Right atrium auricular region (tissue), 2 donors: ENCODE results near the gene EPN2. TPM values are rescaled to one million over a fixed set of nuclear protein-coding genes. Genes with fewer than 3 reads are reported as not detected.

Experiments
- DNase-seq: peaks from one replicate; pipeline ENCODE4 v3.0.0-alpha.2; 2019; ENCODE audit warnings: low spot score
- H3K27ac ChIP-seq, 2 donors: fragments of 200-600 bp; sonication (generic); 1 replicate in 1 of 2; 2 replicates in 1 of 2; pipeline ENCODE4 v1.5.1; 2016 to 2019
- H3K27me3 ChIP-seq, 2 donors: fragments of 200-600 bp; sonication (generic); one replicate each; pipeline versions ENCODE4 v1.5.1 to v1.6.0; 2017 to 2019
- H3K36me3 ChIP-seq: fragments of 200-600 bp; sonication (generic); one replicate; pipeline ENCODE4 v1.5.1; 2016
- H3K4me1 ChIP-seq, 2 donors: fragments of 200-600 bp; sonication (generic); one replicate each; pipeline versions ENCODE4 v1.5.1 to v1.6.0; 2017 to 2019
- H3K4me3 ChIP-seq, 2 donors: fragments of 200-600 bp; sonication (generic); 1 replicate in 1 of 2; 2 replicates in 1 of 2; pipeline ENCODE4 v1.5.1; 2017 to 2019; ENCODE audit warnings: mild to moderate bottlenecking in 1 of 2, moderate library complexity in 1 of 2
- H3K9me3 ChIP-seq, 2 donors: fragments of 200-600 bp; sonication (generic); one replicate each; pipeline ENCODE4 v1.5.1; 2019
- total RNA-seq, 2 donors: library from RNA; depleted of rRNA; stranded (reverse); fragments of >200 nt; gene quantifications; one replicate each; pipeline ENCODE4 v1.1.0, GENCODE V29; 2016
- TF ChIP-seq, protein P1 (sequence below), 2 donors: fragments of 200-600 bp; sonication (generic); IDR thresholded peaks; one replicate each; pipeline ENCODE4 v1.5.1; 2019; ENCODE audit warnings: antibody characterized with exemption in 2 of 2

Gene EPN2
- total RNA-seq, 2 donors from 2014 or later, result 68.0 to 73.1 TPM

DNA sequence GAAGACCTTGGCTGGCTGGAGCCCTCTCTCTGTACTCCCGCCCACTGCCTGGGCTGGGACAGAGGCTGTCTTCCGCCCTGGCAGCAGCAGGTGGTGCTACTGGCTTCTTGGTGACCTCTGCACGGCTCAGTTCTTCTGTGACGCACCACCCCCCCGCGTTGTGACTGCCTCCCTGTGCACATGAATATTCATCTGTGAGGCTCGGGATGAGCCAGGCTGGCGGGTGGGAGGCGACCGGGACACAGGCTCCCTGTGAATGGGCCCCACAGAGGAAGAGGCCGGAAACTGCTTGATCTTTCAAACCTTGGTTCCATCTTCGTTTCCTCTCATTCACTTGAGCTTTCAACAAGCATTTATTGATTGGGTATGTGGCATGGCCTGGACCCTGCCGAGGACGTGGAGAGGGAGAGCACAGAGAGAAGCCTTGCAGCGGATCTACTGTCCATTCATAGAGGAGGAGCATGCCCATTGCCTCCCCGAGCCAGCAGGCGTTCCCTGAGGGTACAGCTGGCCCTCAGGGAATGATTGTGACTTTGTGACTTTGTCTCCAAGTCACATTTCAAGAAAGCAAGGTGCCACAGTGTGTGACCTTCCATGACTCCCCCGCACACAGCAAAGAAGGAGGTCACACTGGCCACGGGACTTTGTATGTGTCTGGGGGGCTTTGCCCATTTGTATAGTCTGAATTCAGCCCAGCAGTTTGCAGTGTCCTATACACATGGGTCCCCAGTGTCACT lies 80.4 kb downstream of the EPN2 start:
- Histone ChIP-seq H3K27ac (peak overlapping the region; percentile 61 to 79), H3K9me3 (no peaks in the 10 kb centered on the region), H3K4me1 (peaks cover 0 to 54% of the 10 kb centered on the region in 2 donors), H3K36me3 (peaks cover 28% of the 10 kb centered on the region), H3K4me3 (no peak overlapping the region), H3K27me3 (no peaks in the 10 kb centered on the region)
- TF ChIP-seq, protein P1, sequence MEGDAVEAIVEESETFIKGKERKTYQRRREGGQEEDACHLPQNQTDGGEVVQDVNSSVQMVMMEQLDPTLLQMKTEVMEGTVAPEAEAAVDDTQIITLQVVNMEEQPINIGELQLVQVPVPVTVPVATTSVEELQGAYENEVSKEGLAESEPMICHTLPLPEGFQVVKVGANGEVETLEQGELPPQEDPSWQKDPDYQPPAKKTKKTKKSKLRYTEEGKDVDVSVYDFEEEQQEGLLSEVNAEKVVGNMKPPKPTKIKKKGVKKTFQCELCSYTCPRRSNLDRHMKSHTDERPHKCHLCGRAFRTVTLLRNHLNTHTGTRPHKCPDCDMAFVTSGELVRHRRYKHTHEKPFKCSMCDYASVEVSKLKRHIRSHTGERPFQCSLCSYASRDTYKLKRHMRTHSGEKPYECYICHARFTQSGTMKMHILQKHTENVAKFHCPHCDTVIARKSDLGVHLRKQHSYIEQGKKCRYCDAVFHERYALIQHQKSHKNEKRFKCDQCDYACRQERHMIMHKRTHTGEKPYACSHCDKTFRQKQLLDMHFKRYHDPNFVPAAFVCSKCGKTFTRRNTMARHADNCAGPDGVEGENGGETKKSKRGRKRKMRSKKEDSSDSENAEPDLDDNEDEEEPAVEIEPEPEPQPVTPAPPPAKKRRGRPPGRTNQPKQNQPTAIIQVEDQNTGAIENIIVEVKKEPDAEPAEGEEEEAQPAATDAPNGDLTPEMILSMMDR (IDR thresholded peaks at IDR 0.05), result peak in 1 of 2 donors; percentile 62
- peak; percentile 88 for DNase-seq

DNA sequence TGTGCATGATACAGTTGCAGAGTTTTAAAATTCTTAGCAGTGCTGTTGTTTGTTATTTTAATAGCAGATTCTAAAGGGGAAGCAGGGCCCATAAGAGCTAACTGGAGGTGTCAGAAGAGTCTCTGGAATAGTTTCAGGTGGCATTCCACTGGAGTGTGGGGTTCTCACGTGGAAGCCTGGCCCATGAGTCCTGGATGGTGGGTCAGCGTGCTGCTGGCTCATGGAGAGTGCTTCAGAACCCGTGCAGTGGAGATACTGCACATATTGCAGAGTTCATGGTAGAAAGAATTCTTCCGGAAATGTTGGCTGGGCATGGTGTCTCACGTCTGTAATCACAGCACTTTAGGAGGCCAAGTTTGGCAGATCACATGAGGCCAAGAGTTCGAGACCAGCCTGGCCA lies 81.4 kb downstream of the EPN2 start:
- Histone ChIP-seq H3K4me3 (no peak overlapping the region), H3K36me3 (peaks cover 17% of the 10 kb centered on the region), H3K9me3 (no peaks in the 10 kb centered on the region), H3K27me3 (no peaks in the 10 kb centered on the region), H3K4me1 (peaks cover 0 to 43% of the 10 kb centered on the region in 2 donors), H3K27ac (peak overlapping the region; percentile 61 to 79)
- DNase-seq, result no peak
- TF ChIP-seq, protein P1 (IDR thresholded peaks at IDR 0.05), result no peak

DNA sequence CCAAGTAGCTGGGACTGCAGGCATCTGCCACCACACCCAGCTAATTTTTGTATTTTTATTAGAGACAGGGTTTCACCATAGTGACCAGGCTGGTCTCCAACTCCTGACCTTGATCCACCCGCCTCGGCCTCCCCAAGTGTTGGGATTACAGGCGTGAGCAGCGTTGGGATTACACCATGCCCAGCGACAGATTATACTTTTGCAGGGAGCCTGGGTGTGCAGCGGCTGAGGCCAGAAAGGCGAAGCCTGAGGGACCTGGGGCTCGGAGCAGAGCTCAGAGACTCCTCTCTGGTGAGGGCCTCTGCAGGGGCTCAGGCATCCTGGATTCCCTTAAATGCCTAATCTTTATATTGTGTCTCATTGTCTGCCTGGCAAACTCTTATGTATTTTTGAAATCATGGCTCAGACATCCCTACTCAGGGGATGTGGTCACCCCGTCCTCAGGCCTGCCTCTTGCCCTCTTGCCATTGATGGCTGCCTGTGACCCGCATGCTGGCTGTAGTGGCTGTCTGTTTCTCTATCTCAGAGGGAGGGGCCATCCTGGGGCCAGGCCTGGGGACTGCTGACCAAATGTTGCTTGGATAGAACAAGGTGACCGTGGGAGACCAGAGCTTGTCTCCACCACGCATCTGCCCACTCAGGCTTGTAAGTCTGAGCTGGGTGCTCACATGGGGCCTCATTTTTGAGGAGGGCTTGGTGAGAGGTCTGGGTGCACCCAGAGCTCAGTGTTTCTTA lies 82.8 kb downstream of the EPN2 start:
- TF ChIP-seq, protein P1 (IDR thresholded peaks at IDR 0.05), result no peak
- H3K4me3 ChIP-seq, result no peak overlapping the region
- peaks cover 0 to 35% of the 10 kb centered on the region in 2 donors for H3K4me1 ChIP-seq
- no peaks in the 10 kb centered on the region for H3K9me3 ChIP-seq
- peaks cover 6% of the 10 kb centered on the region for H3K36me3 ChIP-seq
- H3K27ac ChIP-seq, result no peak overlapping the region
- H3K27me3 ChIP-seq, result no peaks in the 10 kb centered on the region
- no peak for DNase-seq

DNA sequence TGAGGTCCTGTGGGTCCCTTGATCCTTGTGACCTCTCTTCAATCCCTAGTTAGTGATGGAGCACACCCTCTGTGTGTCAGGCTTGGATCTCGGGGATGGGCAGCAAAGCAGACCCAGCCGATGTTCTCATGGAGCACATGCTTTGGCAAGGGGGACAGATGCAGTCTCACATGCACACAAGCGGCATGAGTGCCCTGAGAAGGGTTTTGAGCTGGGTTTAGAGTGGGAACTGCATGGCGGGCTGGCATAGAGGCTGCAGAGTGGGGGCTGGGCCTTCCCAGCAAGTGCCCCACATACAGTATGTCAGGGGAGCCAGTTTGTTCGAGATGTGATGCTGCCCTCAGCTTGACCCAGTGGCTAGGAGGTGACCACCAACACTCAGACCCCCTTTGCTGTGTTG lies 83.7 kb downstream of the EPN2 start:
- no peaks in the 10 kb centered on the region for H3K27me3 ChIP-seq
- TF ChIP-seq, protein P1 (IDR thresholded peaks at IDR 0.05), result no peak

DNA sequence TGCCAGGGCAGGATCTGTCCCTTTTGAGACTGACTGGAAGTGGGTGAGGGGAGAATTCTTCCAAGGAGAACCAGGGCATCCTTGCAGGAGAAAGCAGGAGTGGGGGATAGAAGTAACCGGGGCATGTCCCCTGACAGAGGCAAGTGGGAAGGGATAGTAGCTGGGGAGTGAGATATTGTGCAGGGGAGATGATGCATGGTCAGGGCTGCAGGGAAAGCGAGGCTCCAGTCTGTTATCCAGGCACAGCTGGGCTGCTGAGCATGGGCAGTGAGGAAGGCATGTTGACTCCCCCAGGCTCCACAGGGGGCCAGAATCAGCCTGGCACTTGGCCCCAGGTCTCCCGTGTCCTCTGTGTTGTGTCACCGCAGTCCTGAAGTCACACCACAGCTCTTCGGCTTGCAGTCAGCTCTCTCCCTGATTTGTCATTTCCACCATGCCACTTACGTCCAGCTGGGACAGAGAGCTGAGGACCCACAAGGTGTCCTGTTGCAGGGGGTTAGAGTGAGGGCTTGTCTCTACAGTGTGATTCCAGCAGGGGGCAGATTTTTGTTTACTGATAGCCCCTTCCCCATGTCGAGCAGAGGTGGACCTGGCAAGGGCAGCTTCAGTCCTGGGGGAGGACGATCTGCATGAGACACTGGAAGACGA lies 84.4 kb downstream of the EPN2 start:
- peak overlapping the region; percentile 15 to 65 for H3K27ac ChIP-seq
- TF ChIP-seq, protein P1 (IDR thresholded peaks at IDR 0.05), result peak in 1 of 2 donors; percentile 49

More for the DNA sequence above, 83.7 kb downstream of the EPN2 start:
- peaks cover 1% of the 10 kb centered on the region for H3K36me3 ChIP-seq
- peaks cover 0 to 35% of the 10 kb centered on the region in 2 donors for H3K4me1 ChIP-seq
- no peak overlapping the region for H3K4me3 ChIP-seq
- no peak for DNase-seq
- H3K27ac ChIP-seq, result peak overlapping the region in 1 of 2 donors; percentile 22
- H3K9me3 ChIP-seq, result peaks cover 0 to 3% of the 10 kb centered on the region in 2 donors

More for the DNA sequence above, 84.4 kb downstream of the EPN2 start:
- no peaks in the 10 kb centered on the region for H3K36me3 ChIP-seq
- H3K4me3 ChIP-seq, result no peak overlapping the region
- peaks cover 0 to 32% of the 10 kb centered on the region in 2 donors for H3K4me1 ChIP-seq
- no peaks in the 10 kb centered on the region for H3K27me3 ChIP-seq
- DNase-seq, result no peak
- peaks cover 0 to 3% of the 10 kb centered on the region in 2 donors for H3K9me3 ChIP-seq
